ENCODE data around the gene DTX3L.

The DTX3L gene

GRCh38 chr3:122598151-122598550 lies 34.0 kb downstream of the DTX3L start:
- Histone ChIP-seq H3K27ac (no peak overlapping the region), H3K9me3 (0 out of 2 replicates have a peak, but pooled peaks cover 11% of the 10 kb centered on the region), H3K36me3 (peaks cover 25% of the 10 kb centered on the region), H3K4me1 (peaks cover 6% of the 10 kb centered on the region; the same call in 1 of the 2 replicates), H3K27me3 (no peaks in the 10 kb centered on the region), H3K4me3 (no peak overlapping the region), H4K20me1 (no peaks in the 10 kb centered on the region), H3K4me2 (no peak overlapping the region), H3K9ac (no peak overlapping the region)
- TF ChIP-seq Cebpa-rat (IDR thresholded peaks at IDR 0.05) = no peak

- Histone ChIP-seq H3K9me3 (0 out of 2 replicates have a peak, but pooled peaks cover 11% of the 10 kb centered on the region), H3K27ac (no peak overlapping the region), H3K4me1 (peaks cover 6% of the 10 kb centered on the region; the same call in 1 of the 2 replicates), H3K36me3 (peaks cover 26% of the 10 kb centered on the region), H3K9ac (no peak overlapping the region), H4K20me1 (no peaks in the 10 kb centered on the region), H3K4me2 (no peak overlapping the region), H3K27me3 (no peaks in the 10 kb centered on the region), H3K4me3 (no peak overlapping the region)
- TF ChIP-seq Cebpa-rat (IDR thresholded peaks at IDR 0.05) = no peak
These were observed 34.4 kb downstream of the DTX3L start for GRCh38 chr3:122598556-122598955.

GRCh38 chr3:122602011-122602710 lies 38.0 kb downstream of the DTX3L start:
- Histone ChIP-seq H3K4me3 (no peak overlapping the region), H3K36me3 (peaks cover 26% of the 10 kb centered on the region), H4K20me1 (no peaks in the 10 kb centered on the region), H3K4me2 (no peak overlapping the region), H3K27ac (no peak overlapping the region), H3K9me3 (0 out of 2 replicates have a peak, but pooled peaks cover 3% of the 10 kb centered on the region), H3K27me3 (no peaks in the 10 kb centered on the region), H3K9ac (no peak overlapping the region), H3K4me1 (peaks cover 7% of the 10 kb centered on the region)
- TF ChIP-seq Cebpa-rat (IDR thresholded peaks at IDR 0.05) = no peak

- peaks cover 7% of the 10 kb centered on the region for H3K4me1 ChIP-seq
- no peak overlapping the region for H3K27ac ChIP-seq
- no peak overlapping the region for H3K9ac ChIP-seq
- no peak overlapping the region for H3K4me2 ChIP-seq
- TF ChIP-seq Cebpa-rat (IDR thresholded peaks at IDR 0.05) = no peak
- no peaks in the 10 kb centered on the region for H4K20me1 ChIP-seq
- H3K27me3 ChIP-seq = no peaks in the 10 kb centered on the region
- 0 out of 2 replicates have a peak, but pooled peaks cover 3% of the 10 kb centered on the region for H3K9me3 ChIP-seq
- peaks cover 28% of the 10 kb centered on the region for H3K36me3 ChIP-seq
- H3K4me3 ChIP-seq = no peak overlapping the region
These were observed 38.9 kb downstream of the DTX3L start for GRCh38 chr3:122603056-122603455.

- TF ChIP-seq Cebpa-rat (IDR thresholded peaks at IDR 0.05) = no peak
- H3K4me2 ChIP-seq = no peak overlapping the region
- no peaks in the 10 kb centered on the region for H3K27me3 ChIP-seq
- peaks cover 7% of the 10 kb centered on the region for H3K4me1 ChIP-seq
- H3K9ac ChIP-seq = no peak overlapping the region
- H3K27ac ChIP-seq = no peak overlapping the region
- H3K36me3 ChIP-seq = peaks cover 50% of the 10 kb centered on the region
- no peak overlapping the region for H3K4me3 ChIP-seq
- H3K9me3 ChIP-seq = 0 out of 2 replicates have a peak, but pooled peaks cover 3% of the 10 kb centered on the region
- no peaks in the 10 kb centered on the region for H4K20me1 ChIP-seq
These were observed 42.2 kb downstream of the DTX3L start for GRCh38 chr3:122606330-122606729.

- no peak overlapping the region for H3K4me2 ChIP-seq
- H3K9ac ChIP-seq = no peak overlapping the region
These were observed 44.8 kb downstream of the DTX3L start for GRCh38 chr3:122608916-122609315.

GRCh38 chr3:122609798-122610559 lies 45.8 kb downstream of the DTX3L start:
- H3K9ac ChIP-seq = no peak overlapping the region
- no peaks in the 10 kb centered on the region for H4K20me1 ChIP-seq
- H3K4me1 ChIP-seq = peaks cover under 1% of the 10 kb centered on the region
- no peaks in the 10 kb centered on the region for H3K9me3 ChIP-seq
- no peak overlapping the region for H3K27ac ChIP-seq
- no peak overlapping the region for H3K4me3 ChIP-seq
- H3K36me3 ChIP-seq = peaks cover 71% of the 10 kb centered on the region
- no peak for TF ChIP-seq Cebpa-rat (IDR thresholded peaks at IDR 0.05)
- H3K27me3 ChIP-seq = no peaks in the 10 kb centered on the region
- H3K4me2 ChIP-seq = no peak overlapping the region

More at GRCh38 chr3:122608916-122609315, 44.8 kb downstream of the DTX3L start:
- TF ChIP-seq Cebpa-rat (IDR thresholded peaks at IDR 0.05) = no peak
- Histone ChIP-seq H3K36me3 (peaks cover 60% of the 10 kb centered on the region), H3K9me3 (no peaks in the 10 kb centered on the region), H3K4me3 (no peak overlapping the region), H3K27me3 (no peaks in the 10 kb centered on the region), H3K27ac (no peak overlapping the region), H3K4me1 (peaks cover 7% of the 10 kb centered on the region), H4K20me1 (no peaks in the 10 kb centered on the region)

GRCh38 chr3:122612696-122613095 lies 48.6 kb downstream of the DTX3L start:
- Histone ChIP-seq H3K9me3 (no peaks in the 10 kb centered on the region), H3K4me2 (no peak overlapping the region), H3K27me3 (no peaks in the 10 kb centered on the region), H3K27ac (no peak overlapping the region), H3K9ac (no peak overlapping the region), H4K20me1 (no peaks in the 10 kb centered on the region), H3K36me3 (peaks cover 85% of the 10 kb centered on the region), H3K4me3 (no peak overlapping the region), H3K4me1 (no peaks in the 10 kb centered on the region)
- TF ChIP-seq Cebpa-rat (IDR thresholded peaks at IDR 0.05) = no peak

GRCh38 chr3:122615303-122615702 lies 51.2 kb downstream of the DTX3L start:
- H3K36me3 ChIP-seq = peaks cover 93% of the 10 kb centered on the region
- no peak for TF ChIP-seq Cebpa-rat (IDR thresholded peaks at IDR 0.05)
- no peaks in the 10 kb centered on the region for H4K20me1 ChIP-seq
- no peak overlapping the region for H3K9ac ChIP-seq
- no peaks in the 10 kb centered on the region for H3K27me3 ChIP-seq
- peaks cover 22% of the 10 kb centered on the region for H3K4me1 ChIP-seq
- no peaks in the 10 kb centered on the region for H3K9me3 ChIP-seq
- no peak overlapping the region for H3K4me2 ChIP-seq
- no peak overlapping the region for H3K4me3 ChIP-seq
- no peak overlapping the region for H3K27ac ChIP-seq

- Histone ChIP-seq H3K36me3 (peaks cover 83% of the 10 kb centered on the region), H3K4me2 (no peak overlapping the region), H4K20me1 (no peaks in the 10 kb centered on the region), H3K4me3 (no peak overlapping the region), H3K27me3 (no peaks in the 10 kb centered on the region), H3K4me1 (peaks cover 46% of the 10 kb centered on the region), H3K9me3 (no peaks in the 10 kb centered on the region), H3K27ac (no peak overlapping the region), H3K9ac (no peak overlapping the region)
- no peak for TF ChIP-seq Cebpa-rat (IDR thresholded peaks at IDR 0.05)
These were observed 54.5 kb downstream of the DTX3L start for GRCh38 chr3:122618614-122619013.
